ENCODE measurements around the gene SMARCA4. TPM values are rescaled to one million over a fixed set of nuclear protein-coding genes. Genes with fewer than 3 reads are reported as not detected.

Gene SMARCA4
- polyA plus RNA-seq (2013): 117 and 121 TPM in 2 replicates

DNA sequence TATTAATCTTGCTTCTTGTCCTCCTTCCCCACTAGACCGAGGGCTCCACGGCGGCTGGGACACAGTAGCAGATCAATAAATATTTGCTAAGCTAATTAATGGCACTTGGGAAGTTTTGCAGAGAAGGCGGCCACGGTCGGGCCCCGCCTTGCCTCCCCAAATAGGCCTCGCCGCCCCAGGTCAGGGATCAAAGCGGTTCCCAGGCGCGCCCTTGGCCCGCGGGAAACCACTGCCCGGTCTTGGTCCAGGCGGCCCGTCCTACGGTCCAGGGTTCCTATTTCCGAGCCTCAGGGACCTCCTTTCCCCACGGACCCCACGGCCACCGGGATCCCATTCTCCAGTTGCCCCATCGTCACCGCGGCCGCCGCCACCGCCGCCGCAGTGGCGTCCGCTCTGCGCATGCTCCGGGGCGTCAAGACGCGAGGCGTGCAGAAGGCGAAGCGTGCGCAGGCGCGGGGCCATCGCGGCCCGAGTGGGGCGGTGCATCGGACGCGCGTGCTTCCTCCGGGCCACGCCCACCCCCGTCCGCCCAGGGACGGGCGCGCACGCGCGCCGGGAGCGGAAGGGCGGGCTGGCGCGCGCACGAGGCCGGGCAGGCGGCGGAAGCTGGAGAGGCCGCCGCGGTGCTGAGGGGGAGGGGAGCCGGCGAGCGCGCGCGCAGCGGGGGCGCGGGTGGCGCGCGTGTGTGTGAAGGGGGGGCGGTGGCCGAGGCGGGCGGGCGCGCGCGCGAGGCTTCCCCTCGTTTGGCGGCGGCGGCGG lies at the start of gene SMARCA4:
Gene SMARCA4 (plus strand): TSS at position 717 of the 759 bp plus-strand sequence. CDS start 23,122 bp downstream, outside the sequence.
- DNase-seq: peak; percentile 97 to 100
- H3K79me2 ChIP-seq (ENCODE audit: control insufficient read depth, insufficient read depth, low read length, poor library complexity): peaks cover 33% of the 10 kb centered on the region
- peak within 1 kb of the TSS; percentile 59 for H2AK5ac ChIP-seq (ENCODE audit: low read length)
- H3K23ac ChIP-seq (ENCODE audit: low read length): no peak within 1 kb of the TSS
- H4K12ac ChIP-seq (ENCODE audit: low read depth, low read length): peak within 1 kb of the TSS; percentile 96
- no CpG with 5 or more reads among the region's 100 CpGs for WGBS (ENCODE audit: extremely low coverage, insufficient coverage, insufficient read length)
- H3K27me3 ChIP-seq (ENCODE audit: insufficient read depth, low read length): no peaks in the 10 kb centered on the region
- peak within 1 kb of the TSS; percentile 91 for H3K4me3 ChIP-seq (ENCODE audit: low read depth, low read length)
- H3K9me3 ChIP-seq (ENCODE audit: insufficient read depth, low read depth, low read length): peaks cover 2% of the 10 kb centered on the region
- peak within 1 kb of the TSS; percentile 66 for H2AFZ ChIP-seq (ENCODE audit: insufficient read depth, low read length, poor library complexity)
- H3K18ac ChIP-seq (ENCODE audit: low read length): peak within 1 kb of the TSS; percentile 85
- H3K79me1 ChIP-seq (ENCODE audit: low read length): peaks cover 10% of the 10 kb centered on the region
- peak within 1 kb of the TSS; percentile 90 for H3K4ac ChIP-seq (ENCODE audit: low read depth, low read length)
- H3K36me3 ChIP-seq (ENCODE audit: control insufficient read depth in 1 of 2, insufficient read depth in 2 of 2, low read length in 2 of 2): peaks cover 3 to 6% of the 10 kb centered on the region in 2 experiments
- peak within 1 kb of the TSS; percentile 82 for H3K4me2 ChIP-seq (ENCODE audit: low read length)
- peak within 1 kb of the TSS; percentile 95 for H3K14ac ChIP-seq (ENCODE audit: low read length)
- no peak within 1 kb of the TSS for H2BK12ac ChIP-seq (ENCODE audit: low read length)
- H2BK120ac ChIP-seq (ENCODE audit: insufficient read depth, low read length, poor library complexity): peak within 1 kb of the TSS; percentile 87
- peak within 1 kb of the TSS; percentile 97 for H4K91ac ChIP-seq (ENCODE audit: low read depth, low read length)
- H3K9ac ChIP-seq (ENCODE audit: low read length): peak within 1 kb of the TSS; percentile 95
- peaks cover 11 to 13% of the 10 kb centered on the region in 2 experiments for H3K4me1 ChIP-seq (ENCODE audit: control insufficient read depth in 1 of 2, insufficient read depth in 2 of 2, low read length in 2 of 2)
- peak within 1 kb of the TSS; percentile 94 for H4K8ac ChIP-seq (ENCODE audit: low read depth, low read length)
- peak within 1 kb of the TSS; percentile 73 for H2BK5ac ChIP-seq (ENCODE audit: low read depth, low read length, poor library complexity)
- peak within 1 kb of the TSS; percentile 93 for H3K27ac ChIP-seq (ENCODE audit: low read depth, low read length)

- H3K4me3 ChIP-seq (ENCODE audit: low read depth, low read length): no peak overlapping the region
- DNase-seq: peak; percentile 46 to 50
- H3K4me2 ChIP-seq (ENCODE audit: low read length): no peak overlapping the region
- H3K14ac ChIP-seq (ENCODE audit: low read length): no peak overlapping the region
- peak overlapping the region; percentile 56 for H4K91ac ChIP-seq (ENCODE audit: low read depth, low read length)
- no peaks in the 10 kb centered on the region for H3K9me3 ChIP-seq (ENCODE audit: insufficient read depth, low read depth, low read length)
- no peaks in the 10 kb centered on the region for H3K79me2 ChIP-seq (ENCODE audit: control insufficient read depth, insufficient read depth, low read length, poor library complexity)
- peaks cover 3% of the 10 kb centered on the region for H3K79me1 ChIP-seq (ENCODE audit: low read length)
- peak overlapping the region; percentile 0 for H2BK120ac ChIP-seq (ENCODE audit: insufficient read depth, low read length, poor library complexity)
- WGBS (ENCODE audit: extremely low coverage, insufficient coverage, insufficient read length): no CpG with 5 or more reads among the region's 31 CpGs
- H3K9ac ChIP-seq (ENCODE audit: low read length): no peak overlapping the region
- peak overlapping the region; percentile 35 for H3K27ac ChIP-seq (ENCODE audit: low read depth, low read length)
- no peak overlapping the region for H4K8ac ChIP-seq (ENCODE audit: low read depth, low read length)
- H2AFZ ChIP-seq (ENCODE audit: insufficient read depth, low read length, poor library complexity): no peak overlapping the region
- peak overlapping the region; percentile 18 for H2AK5ac ChIP-seq (ENCODE audit: low read length)
- H3K4ac ChIP-seq (ENCODE audit: low read depth, low read length): no peak overlapping the region
- peak overlapping the region; percentile 22 for H4K12ac ChIP-seq (ENCODE audit: low read depth, low read length)
- peak overlapping the region; percentile 36 for H2BK5ac ChIP-seq (ENCODE audit: low read depth, low read length, poor library complexity)
- peaks cover 9 to 12% of the 10 kb centered on the region in 2 experiments for H3K4me1 ChIP-seq (ENCODE audit: control insufficient read depth in 1 of 2, insufficient read depth in 2 of 2, low read length in 2 of 2)
- no peaks in the 10 kb centered on the region for H3K27me3 ChIP-seq (ENCODE audit: insufficient read depth, low read length)
- no peak overlapping the region for H3K23ac ChIP-seq (ENCODE audit: low read length)
- H2BK12ac ChIP-seq (ENCODE audit: low read length): peak overlapping the region; percentile 75
- H3K18ac ChIP-seq (ENCODE audit: low read length): peak overlapping the region; percentile 55
- H3K36me3 ChIP-seq (ENCODE audit: control insufficient read depth in 1 of 2, insufficient read depth in 2 of 2, low read length in 2 of 2): peaks cover 61 to 64% of the 10 kb centered on the region in 2 experiments
These were observed 49.1 kb upstream of the SMARCA4 start for GRCh38 chr19:10911579-10912363.

DNA sequence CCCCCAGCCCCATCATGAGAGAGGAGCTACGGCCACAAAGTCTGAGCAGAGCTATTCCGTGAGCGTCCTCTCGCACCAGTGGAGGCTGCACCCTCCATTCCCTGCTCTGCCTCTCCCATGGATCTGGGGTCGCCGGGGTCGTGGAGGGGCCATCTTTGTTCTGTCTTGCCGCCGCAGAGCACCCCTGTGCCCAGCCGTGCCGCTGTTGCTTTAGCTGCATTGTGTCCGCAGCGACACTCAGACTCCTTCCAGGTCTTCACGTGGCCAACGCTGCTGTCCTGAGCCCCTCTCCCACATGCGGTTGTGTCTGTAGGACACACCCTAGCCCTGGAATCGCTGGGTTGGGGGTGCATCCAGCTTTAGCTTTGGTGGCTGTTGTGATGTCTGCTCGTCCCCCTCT lies 48.2 kb upstream of the SMARCA4 start:
- peaks cover 3% of the 10 kb centered on the region for H3K79me1 ChIP-seq (ENCODE audit: low read length)
- no peak overlapping the region for H3K4me3 ChIP-seq (ENCODE audit: low read depth, low read length)
- H2AFZ ChIP-seq (ENCODE audit: insufficient read depth, low read length, poor library complexity): no peak overlapping the region
- peaks cover 9 to 12% of the 10 kb centered on the region in 2 experiments for H3K4me1 ChIP-seq (ENCODE audit: control insufficient read depth in 1 of 2, insufficient read depth in 2 of 2, low read length in 2 of 2)
- WGBS (ENCODE audit: extremely low coverage, insufficient coverage, insufficient read length): no CpG with 5 or more reads among the region's 18 CpGs
- H3K27ac ChIP-seq (ENCODE audit: low read depth, low read length): no peak overlapping the region
- H3K79me2 ChIP-seq (ENCODE audit: control insufficient read depth, insufficient read depth, low read length, poor library complexity): no peaks in the 10 kb centered on the region
- peak overlapping the region; percentile 18 for H2AK5ac ChIP-seq (ENCODE audit: low read length)
- no peak overlapping the region for H2BK120ac ChIP-seq (ENCODE audit: insufficient read depth, low read length, poor library complexity)
- no peak overlapping the region for H4K91ac ChIP-seq (ENCODE audit: low read depth, low read length)
- no peak overlapping the region for H3K9ac ChIP-seq (ENCODE audit: low read length)
- no peak overlapping the region for H2BK5ac ChIP-seq (ENCODE audit: low read depth, low read length, poor library complexity)
- no peak overlapping the region for H4K8ac ChIP-seq (ENCODE audit: low read depth, low read length)
- H2BK12ac ChIP-seq (ENCODE audit: low read length): no peak overlapping the region
- peaks cover 60 to 61% of the 10 kb centered on the region in 2 experiments for H3K36me3 ChIP-seq (ENCODE audit: control insufficient read depth in 1 of 2, insufficient read depth in 2 of 2, low read length in 2 of 2)
- H3K4me2 ChIP-seq (ENCODE audit: low read length): no peak overlapping the region
- no peaks in the 10 kb centered on the region for H3K27me3 ChIP-seq (ENCODE audit: insufficient read depth, low read length)
- no peak overlapping the region for H3K23ac ChIP-seq (ENCODE audit: low read length)
- no peak overlapping the region for H3K4ac ChIP-seq (ENCODE audit: low read depth, low read length)
- H3K14ac ChIP-seq (ENCODE audit: low read length): no peak overlapping the region
- DNase-seq: no peak
- H4K12ac ChIP-seq (ENCODE audit: low read depth, low read length): no peak overlapping the region
- H3K9me3 ChIP-seq (ENCODE audit: insufficient read depth, low read depth, low read length): no peaks in the 10 kb centered on the region
- H3K18ac ChIP-seq (ENCODE audit: low read length): no peak overlapping the region

GRCh38 chr19:10913716-10914340 lies 47.0 kb upstream of the SMARCA4 start:
- Histone ChIP-seq H2AK5ac (ENCODE audit: low read length) (no peak overlapping the region), H3K9me3 (ENCODE audit: insufficient read depth, low read depth, low read length) (no peaks in the 10 kb centered on the region), H2AFZ (ENCODE audit: insufficient read depth, low read length, poor library complexity) (no peak overlapping the region), H3K4me1 (ENCODE audit: control insufficient read depth in 1 of 2, insufficient read depth in 2 of 2, low read length in 2 of 2) (peaks cover 9 to 12% of the 10 kb centered on the region in 2 experiments), H3K4me2 (ENCODE audit: low read length) (no peak overlapping the region), H3K27me3 (ENCODE audit: insufficient read depth, low read length) (no peaks in the 10 kb centered on the region), H3K23ac (ENCODE audit: low read length) (no peak overlapping the region), H3K14ac (ENCODE audit: low read length) (no peak overlapping the region), H2BK12ac (ENCODE audit: low read length) (no peak overlapping the region), H3K79me1 (ENCODE audit: low read length) (peaks cover 3% of the 10 kb centered on the region), H3K27ac (ENCODE audit: low read depth, low read length) (no peak overlapping the region), H3K9ac (ENCODE audit: low read length) (no peak overlapping the region), H3K18ac (ENCODE audit: low read length) (no peak overlapping the region), H3K4me3 (ENCODE audit: low read depth, low read length) (peak overlapping the region; percentile 23), H4K8ac (ENCODE audit: low read depth, low read length) (no peak overlapping the region), H3K36me3 (ENCODE audit: control insufficient read depth in 1 of 2, insufficient read depth in 2 of 2, low read length in 2 of 2) (peaks cover 53 to 58% of the 10 kb centered on the region in 2 experiments), H2BK5ac (ENCODE audit: low read depth, low read length, poor library complexity) (no peak overlapping the region), H4K91ac (ENCODE audit: low read depth, low read length) (no peak overlapping the region), H3K79me2 (ENCODE audit: control insufficient read depth, insufficient read depth, low read length, poor library complexity) (no peaks in the 10 kb centered on the region), H2BK120ac (ENCODE audit: insufficient read depth, low read length, poor library complexity) (no peak overlapping the region), H3K4ac (ENCODE audit: low read depth, low read length) (no peak overlapping the region), H4K12ac (ENCODE audit: low read depth, low read length) (no peak overlapping the region)
- peak; percentile 54 to 68 for DNase-seq
- WGBS (ENCODE audit: extremely low coverage, insufficient coverage, insufficient read length): no CpG with 5 or more reads among the region's 24 CpGs

Measured in trophoblast cell (in vitro differentiated cells and primary cell).